ENCODE measurements around the gene FAM180B. TPM values are rescaled to one million over a fixed set of nuclear protein-coding genes. Genes with fewer than 3 reads are reported as not detected.

FAM180B gene
- total and polyA plus RNA-seq, 2 of the 13 experiments (the other 11 are each of a cell fraction or from before 2014, with no cell fraction given): 0.40 to 1.0 TPM

DNA sequence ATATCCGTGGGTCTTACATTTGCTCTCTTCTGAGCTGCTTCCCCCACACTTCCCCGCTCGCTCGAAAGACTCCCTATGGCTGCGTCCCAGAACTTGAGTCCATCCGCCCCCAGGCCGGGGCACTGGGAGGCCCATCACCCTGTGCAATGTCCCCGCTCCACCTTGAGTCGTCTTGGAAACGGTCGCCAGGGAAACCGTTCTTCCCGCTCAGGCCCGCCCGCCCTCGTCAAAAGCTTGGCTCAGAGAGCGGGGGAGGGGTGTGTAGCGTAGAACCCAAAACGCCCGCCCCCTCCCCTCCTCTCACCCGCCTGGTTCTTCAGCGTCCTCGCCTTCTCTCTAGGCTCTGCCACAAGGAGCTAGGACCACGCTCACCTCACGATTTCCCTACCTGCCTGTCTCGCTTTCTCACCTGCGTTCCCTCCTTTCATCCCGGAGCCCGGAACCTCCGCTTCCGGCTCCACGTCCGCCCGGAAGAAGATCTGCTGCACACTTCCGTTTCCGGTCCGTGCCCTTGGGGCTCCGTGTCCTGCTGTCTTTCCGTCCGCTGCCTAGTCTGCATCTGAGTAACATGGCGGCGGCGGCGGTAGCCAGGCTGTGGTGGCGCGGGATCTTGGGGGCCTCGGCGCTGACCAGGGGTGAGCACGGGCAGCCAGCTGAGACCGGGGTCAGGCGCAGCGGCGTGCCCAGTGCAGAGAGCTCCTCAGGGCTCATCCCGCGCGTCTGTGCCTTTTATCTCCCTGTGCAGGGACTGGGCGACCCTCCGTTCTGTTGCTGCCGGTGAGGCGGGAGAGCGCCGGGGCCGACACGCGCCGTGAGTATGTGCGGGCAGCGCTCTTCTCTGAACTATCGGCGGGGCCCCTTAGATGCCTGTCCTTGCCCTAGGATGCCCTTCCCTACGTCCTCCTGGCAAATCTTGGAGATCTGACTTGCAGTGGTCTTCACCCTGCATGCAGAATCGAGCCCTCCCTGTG, 7.7 kb upstream of the FAM180B start, which contains the start of the genes KBTBD4 and NDUFS3 (continued):
- TF ChIP-seq, protein P1, sequence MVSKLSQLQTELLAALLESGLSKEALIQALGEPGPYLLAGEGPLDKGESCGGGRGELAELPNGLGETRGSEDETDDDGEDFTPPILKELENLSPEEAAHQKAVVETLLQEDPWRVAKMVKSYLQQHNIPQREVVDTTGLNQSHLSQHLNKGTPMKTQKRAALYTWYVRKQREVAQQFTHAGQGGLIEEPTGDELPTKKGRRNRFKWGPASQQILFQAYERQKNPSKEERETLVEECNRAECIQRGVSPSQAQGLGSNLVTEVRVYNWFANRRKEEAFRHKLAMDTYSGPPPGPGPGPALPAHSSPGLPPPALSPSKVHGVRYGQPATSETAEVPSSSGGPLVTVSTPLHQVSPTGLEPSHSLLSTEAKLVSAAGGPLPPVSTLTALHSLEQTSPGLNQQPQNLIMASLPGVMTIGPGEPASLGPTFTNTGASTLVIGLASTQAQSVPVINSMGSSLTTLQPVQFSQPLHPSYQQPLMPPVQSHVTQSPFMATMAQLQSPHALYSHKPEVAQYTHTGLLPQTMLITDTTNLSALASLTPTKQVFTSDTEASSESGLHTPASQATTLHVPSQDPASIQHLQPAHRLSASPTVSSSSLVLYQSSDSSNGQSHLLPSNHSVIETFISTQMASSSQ (IDR thresholded peaks at IDR 0.05; ENCODE audit: low read depth): no peak; the same call in 1 of the 2 replicates
- TF ChIP-seq, protein P1 (CRISPR knock-in tag; IDR thresholded peaks at IDR 0.05; ENCODE audit: borderline replicate concordance): peak; percentile 79
- TF ChIP-seq BHLHE40 (IDR thresholded peaks at IDR 0.05; ENCODE audit: low read length) (0 out of 2 replicates have a peak, but pooled peaks have one; percentile 24), SNRNP70 (IDR thresholded peaks at IDR 0.05; ENCODE audit: low read depth, low read length) (no peak), ZNF333 (CRISPR knock-in tag; IDR thresholded peaks at IDR 0.05; ENCODE audit: borderline replicate concordance) (no peak), IRX3 (CRISPR knock-in tag; IDR thresholded peaks at IDR 0.05; ENCODE audit: borderline replicate concordance, low read depth) (peak; percentile 91), HDAC2 (CRISPR knock-in tag; IDR thresholded peaks at IDR 0.05) (peak; percentile 98), FOXM1 (CRISPR knock-in tag; IDR thresholded peaks at IDR 0.05) (peak; percentile 33; the same call in 1 of the 2 replicates), SPEN (CRISPR knock-in tag; IDR thresholded peaks at IDR 0.05; ENCODE audit: low read depth) (peak; percentile 95), HOXA9 (CRISPR knock-in tag; IDR thresholded peaks at IDR 0.05; ENCODE audit: borderline replicate concordance) (no peak; the same call in 1 of the 2 replicates), ZNF337 (CRISPR knock-in tag; IDR thresholded peaks at IDR 0.05; ENCODE audit: borderline replicate concordance, low read depth) (no peak)
- TF ChIP-seq, protein P2, sequence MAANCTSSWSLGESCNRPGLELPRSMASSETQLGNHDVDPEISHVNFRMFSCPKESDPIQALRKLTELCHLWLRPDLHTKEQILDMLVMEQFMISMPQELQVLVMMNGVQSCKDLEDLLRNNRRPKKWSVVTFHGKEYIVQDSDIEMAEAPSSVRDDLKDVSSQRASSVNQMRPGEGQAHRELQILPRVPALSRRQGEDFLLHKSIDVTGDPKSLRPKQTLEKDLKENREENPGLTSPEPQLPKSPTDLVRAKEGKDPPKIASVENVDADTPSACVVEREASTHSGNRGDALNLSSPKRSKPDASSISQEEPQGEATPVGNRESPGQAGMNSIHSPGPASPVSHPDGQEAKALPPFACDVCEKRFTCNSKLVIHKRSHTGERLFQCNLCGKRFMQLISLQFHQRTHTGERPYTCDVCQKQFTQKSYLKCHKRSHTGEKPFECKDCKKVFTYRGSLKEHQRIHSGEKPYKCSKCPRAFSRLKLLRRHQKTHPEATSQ (CRISPR knock-in tag; IDR thresholded peaks at IDR 0.05; ENCODE audit: borderline replicate concordance): peak; percentile 94
- TF ChIP-seq, protein P3, sequence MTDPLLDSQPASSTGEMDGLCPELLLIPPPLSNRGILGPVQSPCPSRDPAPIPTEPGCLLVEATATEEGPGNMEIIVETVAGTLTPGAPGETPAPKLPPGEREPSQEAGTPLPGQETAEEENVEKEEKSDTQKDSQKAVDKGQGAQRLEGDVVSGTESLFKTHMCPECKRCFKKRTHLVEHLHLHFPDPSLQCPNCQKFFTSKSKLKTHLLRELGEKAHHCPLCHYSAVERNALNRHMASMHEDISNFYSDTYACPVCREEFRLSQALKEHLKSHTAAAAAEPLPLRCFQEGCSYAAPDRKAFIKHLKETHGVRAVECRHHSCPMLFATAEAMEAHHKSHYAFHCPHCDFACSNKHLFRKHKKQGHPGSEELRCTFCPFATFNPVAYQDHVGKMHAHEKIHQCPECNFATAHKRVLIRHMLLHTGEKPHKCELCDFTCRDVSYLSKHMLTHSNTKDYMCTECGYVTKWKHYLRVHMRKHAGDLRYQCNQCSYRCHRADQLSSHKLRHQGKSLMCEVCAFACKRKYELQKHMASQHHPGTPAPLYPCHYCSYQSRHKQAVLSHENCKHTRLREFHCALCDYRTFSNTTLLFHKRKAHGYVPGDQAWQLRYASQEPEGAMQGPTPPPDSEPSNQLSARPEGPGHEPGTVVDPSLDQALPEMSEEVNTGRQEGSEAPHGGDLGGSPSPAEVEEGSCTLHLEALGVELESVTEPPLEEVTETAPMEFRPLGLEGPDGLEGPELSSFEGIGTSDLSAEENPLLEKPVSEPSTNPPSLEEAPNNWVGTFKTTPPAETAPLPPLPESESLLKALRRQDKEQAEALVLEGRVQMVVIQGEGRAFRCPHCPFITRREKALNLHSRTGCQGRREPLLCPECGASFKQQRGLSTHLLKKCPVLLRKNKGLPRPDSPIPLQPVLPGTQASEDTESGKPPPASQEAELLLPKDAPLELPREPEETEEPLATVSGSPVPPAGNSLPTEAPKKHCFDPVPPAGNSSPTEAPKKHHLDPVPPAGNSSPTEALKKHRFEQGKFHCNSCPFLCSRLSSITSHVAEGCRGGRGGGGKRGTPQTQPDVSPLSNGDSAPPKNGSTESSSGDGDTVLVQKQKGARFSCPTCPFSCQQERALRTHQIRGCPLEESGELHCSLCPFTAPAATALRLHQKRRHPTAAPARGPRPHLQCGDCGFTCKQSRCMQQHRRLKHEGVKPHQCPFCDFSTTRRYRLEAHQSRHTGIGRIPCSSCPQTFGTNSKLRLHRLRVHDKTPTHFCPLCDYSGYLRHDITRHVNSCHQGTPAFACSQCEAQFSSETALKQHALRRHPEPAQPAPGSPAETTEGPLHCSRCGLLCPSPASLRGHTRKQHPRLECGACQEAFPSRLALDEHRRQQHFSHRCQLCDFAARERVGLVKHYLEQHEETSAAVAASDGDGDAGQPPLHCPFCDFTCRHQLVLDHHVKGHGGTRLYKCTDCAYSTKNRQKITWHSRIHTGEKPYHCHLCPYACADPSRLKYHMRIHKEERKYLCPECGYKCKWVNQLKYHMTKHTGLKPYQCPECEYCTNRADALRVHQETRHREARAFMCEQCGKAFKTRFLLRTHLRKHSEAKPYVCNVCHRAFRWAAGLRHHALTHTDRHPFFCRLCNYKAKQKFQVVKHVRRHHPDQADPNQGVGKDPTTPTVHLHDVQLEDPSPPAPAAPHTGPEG (CRISPR knock-in tag; IDR thresholded peaks at IDR 0.05): peak; percentile 53; the same call in 1 of the 2 replicates
- TF ChIP-seq, protein P4, sequence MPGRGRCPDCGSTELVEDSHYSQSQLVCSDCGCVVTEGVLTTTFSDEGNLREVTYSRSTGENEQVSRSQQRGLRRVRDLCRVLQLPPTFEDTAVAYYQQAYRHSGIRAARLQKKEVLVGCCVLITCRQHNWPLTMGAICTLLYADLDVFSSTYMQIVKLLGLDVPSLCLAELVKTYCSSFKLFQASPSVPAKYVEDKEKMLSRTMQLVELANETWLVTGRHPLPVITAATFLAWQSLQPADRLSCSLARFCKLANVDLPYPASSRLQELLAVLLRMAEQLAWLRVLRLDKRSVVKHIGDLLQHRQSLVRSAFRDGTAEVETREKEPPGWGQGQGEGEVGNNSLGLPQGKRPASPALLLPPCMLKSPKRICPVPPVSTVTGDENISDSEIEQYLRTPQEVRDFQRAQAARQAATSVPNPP (CRISPR knock-in tag; IDR thresholded peaks at IDR 0.05): peak; percentile 91; the same call in 1 of the 2 replicates
